GM23248 (cell line): Measurements from ENCODE around the gene NPAS3.

Source experiments
- EZH2 ChIP-seq: fragments of 200-600 bp; sonication (generic); IDR thresholded peaks from 2 replicates; pipeline ENCODE4 v1.6.1; 2018; ENCODE audit warnings: antibody characterized with exemption, mild to moderate bottlenecking; ENCODE audit not compliant: insufficient read depth, poor library complexity, severe bottlenecking
- EZH2phosphoT487 ChIP-seq: fragments of 200-600 bp; sonication (generic); IDR thresholded peaks from 2 replicates; pipeline ENCODE4 v1.6.1; 2018; ENCODE audit warnings: antibody characterized with exemption, moderate library complexity, mild to moderate bottlenecking, low read depth; ENCODE audit not compliant: insufficient read depth

DNA sequence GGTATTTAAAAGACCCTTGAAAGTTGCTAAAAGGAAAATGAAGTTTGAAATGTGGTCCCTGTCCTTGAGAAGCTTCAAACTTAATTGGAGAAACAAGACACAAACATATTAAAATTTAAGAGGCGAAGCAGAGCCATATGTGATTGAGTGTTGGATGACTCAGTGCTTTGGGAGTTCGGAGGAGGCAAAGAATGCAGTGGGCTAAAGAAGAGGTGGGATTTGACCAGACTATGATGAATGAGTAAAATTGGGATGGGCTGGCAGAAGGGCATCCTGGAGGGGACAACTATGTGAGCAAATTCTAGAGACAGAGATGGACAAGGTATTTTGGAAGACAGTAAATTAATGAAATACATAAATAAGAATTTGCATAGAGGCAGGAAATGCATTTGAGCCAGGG is 653.6 kb downstream of the NPAS3 start:
- TF ChIP-seq EZH2 (no peak), EZH2phosphoT487 (no peak)
